COR-L47 (cell line): ENCODE measurements around the gene APOBEC3A.

Experiments
- DNase-seq: peaks from one replicate; lab custom pipeline; 2025; lab: John Stamatoyannopoulos, UW

APOBEC3A gene

DNA sequence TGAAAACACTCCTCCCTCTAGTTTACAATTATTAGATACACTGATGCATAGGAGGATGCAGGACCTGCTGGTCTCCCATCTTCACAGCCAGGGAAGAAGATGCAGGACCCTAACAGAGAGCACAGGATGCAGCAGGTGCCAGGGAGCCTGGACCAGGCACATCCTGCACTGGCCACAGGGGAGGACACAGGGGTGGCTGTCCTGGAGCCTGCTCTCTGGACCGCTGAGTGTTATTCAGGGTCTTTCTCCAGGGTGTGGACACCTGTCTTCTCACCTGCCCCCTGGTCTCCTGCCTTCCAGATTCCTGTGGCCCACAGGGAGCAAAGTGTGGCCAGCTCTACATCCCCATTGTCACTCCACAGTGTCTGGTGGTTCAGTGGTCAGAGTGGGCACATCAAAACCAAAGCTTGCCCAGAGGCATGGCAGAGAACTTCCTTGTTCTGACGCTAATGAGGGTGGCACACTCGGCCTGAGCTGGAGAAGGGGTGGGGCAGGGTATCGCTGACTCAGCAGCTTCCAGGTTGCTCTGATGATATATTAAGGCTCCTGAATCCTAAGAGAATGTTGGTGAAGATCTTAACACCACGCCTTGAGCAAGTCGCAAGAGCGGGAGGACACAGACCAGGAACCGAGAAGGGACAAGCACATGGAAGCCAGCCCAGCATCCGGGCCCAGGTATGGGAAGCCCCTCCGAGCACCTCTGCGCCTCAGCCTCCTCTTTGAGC, at the start of gene APOBEC3A:
Gene APOBEC3A, plus strand, starts transcription at position 564 of the 725 bp plus-strand sequence. Its CDS starts 83 bp downstream, at position 647.
- DNase-seq = no peak

DNA sequence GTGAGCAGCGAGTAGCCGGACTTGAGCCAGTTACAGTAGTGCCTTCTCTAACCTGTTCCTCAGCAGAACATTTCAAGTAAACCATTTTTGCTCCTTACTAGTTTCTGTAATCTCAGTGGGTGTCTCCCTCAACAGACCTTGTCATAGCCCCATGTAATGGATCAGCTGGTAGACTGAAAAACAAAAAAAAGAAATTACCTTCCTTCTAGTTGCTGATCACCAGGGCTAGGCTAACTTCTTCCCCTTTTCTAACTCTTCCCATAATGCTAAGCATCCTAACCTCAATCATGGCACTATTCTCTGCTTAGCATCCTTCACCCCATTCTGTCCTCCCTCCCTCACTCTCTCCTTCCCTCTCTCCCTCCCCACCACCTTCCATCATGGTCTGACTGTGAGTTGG, 49.6 kb upstream of the APOBEC3A start:
- DNase-seq = no peak

GRCh38 chr22:38911434-38911833, 46.0 kb upstream of the APOBEC3A start:
- DNase-seq = no peak

DNA sequence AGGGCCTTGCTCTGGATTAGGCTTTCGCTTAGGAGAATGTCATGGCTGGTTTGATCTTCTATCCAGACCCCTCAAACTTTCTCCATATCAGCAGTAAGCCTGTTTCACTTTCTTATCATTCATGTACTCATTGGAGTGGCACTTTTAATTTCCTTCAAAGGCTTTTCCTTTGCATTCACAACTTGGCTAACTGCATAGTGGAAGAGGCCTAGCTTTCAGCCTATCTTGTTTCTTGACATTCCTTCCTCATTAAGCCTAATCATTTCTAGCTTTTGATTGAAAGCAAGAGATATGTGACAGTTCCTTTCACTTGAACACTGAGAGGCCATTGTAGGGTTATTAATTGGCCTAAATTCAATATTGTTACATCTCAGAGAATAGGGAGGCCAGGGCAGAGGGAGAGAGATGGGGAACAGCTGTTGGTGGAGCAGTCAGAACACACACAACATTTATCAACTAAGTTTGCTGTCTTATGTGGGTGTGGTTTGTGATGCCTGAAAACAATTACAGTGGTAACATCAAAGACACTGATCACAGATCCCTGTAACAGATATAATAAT, 37.7 kb upstream of the APOBEC3A start:
- no peak for DNase-seq

DNA sequence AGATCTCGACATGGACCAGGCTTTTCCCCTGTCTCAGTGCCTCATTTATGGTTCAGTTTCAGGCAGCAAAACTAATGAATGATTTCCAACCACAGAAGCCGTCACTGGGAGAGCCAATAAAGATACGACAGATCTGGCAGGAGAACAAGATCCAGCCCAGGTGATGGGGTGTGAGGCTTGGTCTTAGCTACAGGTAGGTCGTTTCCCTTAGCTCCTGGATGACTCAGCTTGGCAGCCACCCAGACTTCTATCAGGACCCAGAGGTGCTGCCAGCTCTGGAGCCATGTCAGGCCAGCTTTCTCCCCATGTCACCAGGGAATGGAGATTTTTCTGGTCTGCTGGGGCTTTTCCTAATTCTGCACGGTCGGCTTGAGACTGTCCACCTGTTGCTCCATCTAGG, 36.3 kb upstream of the APOBEC3A start:
- DNase-seq = peak; percentile 46

DNA sequence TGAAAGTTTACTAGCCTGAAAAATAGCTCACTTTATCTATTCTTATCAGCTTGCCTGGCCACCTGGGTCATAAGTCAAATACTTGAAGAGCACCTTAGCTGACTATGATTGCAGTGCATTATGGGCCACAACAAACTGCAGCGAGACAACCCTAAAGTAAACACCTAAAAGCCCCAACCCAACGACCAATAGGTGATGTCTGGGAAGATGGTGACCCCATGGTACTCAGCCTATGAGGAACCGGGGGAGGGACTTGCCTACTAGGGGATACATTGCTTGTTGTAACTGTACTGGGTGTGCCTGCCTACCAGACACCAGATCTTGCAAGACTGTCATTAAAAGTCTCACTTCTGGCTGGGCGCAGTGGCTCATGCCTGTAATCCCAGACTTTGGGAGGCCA, 35.6 kb upstream of the APOBEC3A start:
- DNase-seq = no peak

GRCh38 chr22:38923463-38924346, 33.7 kb upstream of the APOBEC3A start:
- peak; percentile 96 for DNase-seq

GRCh38 chr22:38924347-38924952, 33.0 kb upstream of the APOBEC3A start:
- no peak for DNase-seq

- DNase-seq = no peak
These were observed 31.8 kb upstream of the APOBEC3A start for GRCh38 chr22:38925571-38926041.

DNA sequence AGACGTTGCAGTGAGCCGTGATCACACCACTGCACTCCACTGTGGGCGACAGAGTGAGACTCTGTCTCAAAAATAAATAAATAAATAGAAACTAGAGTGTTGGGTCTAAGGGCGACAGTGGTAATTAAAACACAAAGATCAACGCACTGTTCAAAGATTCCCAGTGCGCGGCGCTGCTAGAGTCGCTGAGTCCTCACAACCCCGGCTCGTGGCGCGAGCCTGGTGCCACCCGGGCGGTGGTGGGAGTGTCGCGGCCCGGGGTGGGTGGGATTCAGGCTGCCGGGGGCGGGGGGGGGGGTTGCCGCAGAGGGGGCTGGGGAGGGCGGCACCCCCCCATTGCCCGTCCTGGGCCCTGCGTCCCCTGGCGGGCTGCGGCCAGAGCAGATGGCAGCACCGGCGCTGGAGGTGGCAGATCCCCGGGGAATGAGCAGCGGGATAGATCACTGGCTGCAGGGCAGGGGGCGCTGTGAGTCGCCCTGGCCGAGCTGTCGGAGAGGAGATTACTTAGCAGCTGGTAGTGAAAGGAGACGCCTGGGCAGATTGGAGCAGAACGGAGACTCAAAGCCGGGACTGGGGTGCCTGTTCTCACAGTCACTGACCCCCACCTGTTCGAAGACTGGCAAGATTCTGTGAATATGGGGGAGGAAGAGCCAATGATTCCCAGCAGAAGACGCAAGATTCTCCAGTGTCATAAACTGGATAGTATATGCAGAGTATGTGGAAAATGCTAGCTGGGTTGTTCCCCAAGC, 30.2 kb upstream of the APOBEC3A start:
- DNase-seq = no peak

GRCh38 chr22:38930512-38930911, 26.9 kb upstream of the APOBEC3A start:
- DNase-seq = no peak

GRCh38 chr22:38935023-38935422, 22.4 kb upstream of the APOBEC3A start:
- DNase-seq = peak; percentile 100

DNA sequence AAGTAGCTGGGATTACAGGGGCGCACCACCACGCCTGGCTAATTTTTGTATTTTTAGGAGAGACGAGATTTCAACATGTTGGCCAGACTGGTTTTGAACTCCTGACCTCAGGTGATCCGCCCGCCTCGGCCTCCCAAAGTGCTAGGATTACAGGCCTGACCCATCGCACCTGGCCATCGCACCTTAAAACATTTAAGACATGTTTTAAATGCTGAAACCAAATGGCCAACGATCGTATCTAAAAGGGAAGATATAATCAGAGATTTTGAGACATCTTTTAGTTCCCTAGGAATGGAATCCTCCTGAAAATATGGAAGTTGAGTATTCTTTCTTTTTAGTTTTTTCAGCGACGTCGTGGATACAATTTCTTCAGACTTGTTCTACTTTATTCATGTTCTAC, 21.8 kb upstream of the APOBEC3A start:
- no peak for DNase-seq

- no peak for DNase-seq
These were observed 20.8 kb upstream of the APOBEC3A start for GRCh38 chr22:38936562-38936961.

DNA sequence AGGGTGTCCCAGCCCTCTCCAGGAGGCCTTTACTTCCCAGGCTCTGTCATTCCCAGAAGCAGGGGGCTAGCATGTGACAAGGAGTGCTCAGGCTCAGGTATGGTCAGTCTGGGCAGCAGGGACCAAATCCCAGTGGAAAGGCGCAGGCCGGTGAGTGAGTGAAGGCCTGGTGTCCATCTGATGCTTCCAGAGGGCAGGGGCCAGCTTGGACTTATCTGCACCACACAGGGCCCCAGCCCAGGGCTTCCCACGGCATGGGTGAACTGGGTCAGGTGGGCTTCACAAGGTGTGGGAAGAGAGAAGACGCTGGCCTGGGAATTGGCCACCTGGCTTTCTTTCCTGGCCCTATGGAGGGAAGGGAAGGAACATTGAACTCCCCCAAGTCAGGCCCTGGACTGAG, 20.4 kb upstream of the APOBEC3A start:
- DNase-seq = no peak

DNA sequence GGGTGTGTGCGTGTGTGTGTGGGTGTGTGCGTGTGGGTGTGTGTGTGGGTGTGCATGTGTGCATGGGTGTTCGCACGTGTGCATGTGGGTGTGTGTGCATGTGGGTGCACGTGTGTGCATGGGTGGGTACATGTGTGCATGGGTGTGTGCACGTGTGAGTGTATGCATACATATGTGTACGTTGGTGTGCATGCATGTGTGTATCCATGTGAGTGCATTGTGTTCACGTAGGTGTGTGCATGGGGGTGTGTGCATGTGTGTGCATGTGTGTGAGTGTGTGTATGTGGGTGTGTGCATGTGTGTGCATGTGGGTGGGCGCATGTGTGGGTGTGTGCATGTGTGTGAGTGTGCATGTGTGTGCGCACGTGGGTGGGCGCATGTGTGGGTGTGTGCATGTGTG, 19.9 kb upstream of the APOBEC3A start:
- DNase-seq = no peak

DNA sequence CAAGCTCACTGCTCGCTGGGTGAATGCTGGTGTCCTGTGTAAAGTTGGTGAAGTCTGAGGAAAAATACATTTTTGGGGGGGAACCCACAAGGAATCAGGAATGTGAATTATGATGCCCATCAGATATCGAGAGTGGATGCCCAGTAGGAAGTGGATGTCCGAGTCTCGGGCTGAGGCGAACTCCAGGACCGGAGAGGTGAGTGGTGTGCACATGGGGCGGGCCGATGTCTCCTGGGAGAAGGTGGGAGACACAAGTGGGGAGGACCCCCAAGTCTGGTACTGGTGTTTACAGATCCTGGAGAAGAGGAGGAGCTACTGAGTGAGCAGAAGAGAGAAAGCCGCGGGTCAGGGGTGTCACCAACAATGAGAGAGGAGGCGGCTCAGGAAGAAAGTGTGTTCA, 19.2 kb upstream of the APOBEC3A start:
- DNase-seq = no peak

GRCh38 chr22:38938925-38939324, 18.5 kb upstream of the APOBEC3A start:
- no peak for DNase-seq

GRCh38 chr22:38940811-38941384, 16.5 kb upstream of the APOBEC3A start:
- no peak for DNase-seq

DNA sequence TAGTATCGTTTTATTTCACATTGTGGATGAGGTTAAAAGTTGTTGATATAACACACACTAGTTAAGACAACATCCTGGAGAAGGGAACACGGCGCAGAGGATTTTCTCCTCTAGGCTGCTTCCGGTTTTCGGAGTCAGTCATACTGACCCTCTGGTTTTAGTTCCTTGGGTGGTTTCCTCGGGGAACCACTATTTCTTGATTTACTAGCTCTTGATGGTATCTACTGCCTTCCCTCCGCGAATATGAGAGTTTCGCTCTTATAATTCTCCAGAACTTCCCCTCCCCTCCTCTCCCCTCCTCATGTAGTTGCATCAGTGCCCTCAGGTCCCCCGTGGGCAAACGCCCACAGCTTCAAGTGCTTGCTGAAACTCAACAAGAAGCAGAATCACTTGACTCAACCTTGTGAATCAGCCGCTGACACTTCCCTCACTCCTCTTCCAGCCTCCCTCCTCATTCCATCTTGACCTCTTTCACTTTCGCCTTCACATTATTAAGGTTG, 15.9 kb upstream of the APOBEC3A start:
- no peak for DNase-seq

GRCh38 chr22:38942702-38943101, 14.7 kb upstream of the APOBEC3A start:
- DNase-seq = no peak
